K562 (cell line): ENCODE data around the gene STRN3. TPM values are rescaled to one million over a fixed set of nuclear protein-coding genes. Genes with fewer than 3 reads are reported as not detected.
A peak's percentile ranks its signal among the peaks of the same experiment; 100 is the strongest.

Source experiments
- ATAC-seq: fragments of 200-7000 bp; cut with Tn5 transposase; 3 replicates; pipeline ENCODE4 v1.9.1; 2020; ENCODE audit warnings: moderate library complexity
- BruUV-seq: library from RNA; stranded (reverse); fragments of 400-500 nt; replicated peaks from 2 replicates; lab custom pipeline; 2021; lab: Mats Ljungman, UMichigan
- CTCF ChIA-PET: fragments of 300-600 bp; formaldehyde crosslinking; extraction: SDS; loops from one replicate; lab custom pipeline; 2021; ENCODE audit warnings: low intra/inter-chr PET ratio; lab: Yijun Ruan, JAX
- POLR2A ChIA-PET: fragments of 300-600, 350-650 bp; sonication (Branson Sonifier 250); formaldehyde crosslinking; extraction: SDS; loops from one replicate; lab custom pipeline; 2021; ENCODE audit warnings: antibody characterized with exemption, inconsistent platforms; lab: Yijun Ruan, JAX
- DNase-seq, 4 experiments: peaks; one replicate each; pipeline versions ENCODE4 v3.0.0 to v3.0.0-alpha.2; 2011 to 2018; ENCODE audit warnings: low spot score in 3 of 4, mixed read lengths in 3 of 4; ENCODE audit errors: extremely low read depth in 1 of 4
- FAIRE-seq: peaks from 2 replicates; lab custom pipeline; 2011; peaks lifted over from hg19 to GRCh38; lab: Jason Lieb, UNC
- H2AFZ ChIP-seq: 2 replicates; pipeline ENCODE4 v1.6.0; 2011; ENCODE audit warnings: low read depth, low read length, control low read depth, inconsistent platforms
- H3K27ac ChIP-seq: fragments of 200-600 bp; 3 replicates; pipeline ENCODE4 v1.8.0; 2011; ENCODE audit warnings: low read depth, mild to moderate bottlenecking, control low read depth, inconsistent platforms, low read length, moderate library complexity, mixed read lengths; ENCODE audit errors: extremely low read depth
- H3K27me3 ChIP-seq, 2 experiments: fragments of 300-600 bp in 1 of 2; 2 replicates in 1 of 2; 3 replicates in 1 of 2; pipeline versions ENCODE4 v1.6.0 to v1.8.0; 2011; ENCODE audit warnings: inconsistent platforms in 2 of 2, low read length in 2 of 2, mild to moderate bottlenecking in 1 of 2, mixed read lengths in 1 of 2, moderate library complexity in 1 of 2; ENCODE audit not compliant: control insufficient read depth in 2 of 2, insufficient read depth in 2 of 2
- H3K36me3 ChIP-seq: fragments of 300-600 bp; 3 replicates; pipeline ENCODE4 v1.8.0; 2011; ENCODE audit warnings: mild to moderate bottlenecking, low read length, inconsistent platforms; ENCODE audit not compliant: control insufficient read depth, insufficient read depth
- H3K4me1 ChIP-seq, 2 experiments: fragments of 200-600 bp in 1 of 2; replicated peaks in 1 of 2; 2 replicates in 1 of 2; 3 replicates in 1 of 2; pipeline versions ENCODE4 v1.5.1 to v1.8.0; 2011; ENCODE audit warnings: inconsistent platforms in 2 of 2, low read length in 2 of 2, mild to moderate bottlenecking in 1 of 2, mixed read lengths in 1 of 2, moderate library complexity in 1 of 2; ENCODE audit not compliant: control insufficient read depth in 2 of 2, insufficient read depth in 2 of 2
- H3K4me2 ChIP-seq: 2 replicates; pipeline ENCODE4 v1.6.1; 2011; ENCODE audit warnings: low read length, control low read depth, inconsistent platforms, mixed read lengths; ENCODE audit not compliant: insufficient read depth
- H3K4me3 ChIP-seq: fragments of 200-600 bp; sonication (generic), shearing (Covaris generic); 2 replicates; pipeline ENCODE4 v1.5.1; 2016; ENCODE audit warnings: control low read depth, inconsistent platforms
- H3K79me2 ChIP-seq: fragments of 200-600 bp; 3 replicates; pipeline ENCODE4 v1.8.0; 2011; ENCODE audit warnings: low read length, inconsistent platforms; ENCODE audit not compliant: control insufficient read depth, insufficient read depth
- H3K9ac ChIP-seq, 2 experiments: 2 replicates each; pipeline versions ENCODE4 v1.6.0 to v1.6.1; 2011; ENCODE audit warnings: low read depth in 2 of 2, low read length in 2 of 2, control low read depth in 1 of 2, inconsistent platforms in 1 of 2, mild to moderate bottlenecking in 1 of 2, mixed read lengths in 1 of 2; ENCODE audit not compliant: insufficient read depth in 1 of 2
- H3K9me1 ChIP-seq: one replicate; pipeline ENCODE4 v1.6.0; 2011; ENCODE audit warnings: inconsistent platforms, mild to moderate bottlenecking, low read length, moderate library complexity; ENCODE audit not compliant: control insufficient read depth, insufficient read depth
- H3K9me3 ChIP-seq: replicated peaks from 2 replicates; pipeline ENCODE4 v1.5.1; 2011; ENCODE audit warnings: low read depth, low read length, inconsistent platforms; ENCODE audit not compliant: control insufficient read depth, insufficient read depth
- H4K20me1 ChIP-seq: replicated peaks from 2 replicates; pipeline ENCODE4 v1.6.1; 2011; ENCODE audit warnings: low read length, inconsistent platforms, mixed read lengths; ENCODE audit not compliant: control insufficient read depth, insufficient read depth
- ARID2 ChIP-seq: fragments of 450-650 bp; IDR thresholded peaks from 2 replicates; pipeline ENCODE4 v1.6.1; 2017; ENCODE audit warnings: antibody characterized with exemption, mild to moderate bottlenecking
- BMI1 ChIP-seq: fragments of 150-350 bp; IDR thresholded peaks from 2 replicates; pipeline ENCODE4 v1.6.1; 2014; ENCODE audit warnings: low read length
- EHMT2 ChIP-seq: fragments of 450-650 bp; IDR thresholded peaks from 2 replicates; pipeline ENCODE4 v1.6.1; 2018; ENCODE audit warnings: antibody characterized with exemption
- EP400 ChIP-seq: fragments of 450-650 bp; IDR thresholded peaks from 2 replicates; pipeline ENCODE4 v1.6.1; 2017; ENCODE audit warnings: antibody characterized with exemption, mild to moderate bottlenecking, moderate library complexity
- GTF2F1 ChIP-seq: IDR thresholded peaks from 2 replicates; pipeline ENCODE4 v1.6.1; 2011; ENCODE audit warnings: low read depth, low read length, improper control_type of control experiment
- KDM1A ChIP-seq, 2 experiments: fragments of 450-650 bp; IDR thresholded peaks; 2 replicates each; pipeline ENCODE4 v1.6.1; 2016; ENCODE audit warnings: mild to moderate bottlenecking in 2 of 2
- NR1H2 ChIP-seq: sonication (generic); formaldehyde crosslinking; IDR thresholded peaks from 2 replicates; pipeline ENCODE4 v1.4.0; 2020; ENCODE audit warnings: mild to moderate bottlenecking, missing genetic modification reagents
- RAD51 ChIP-seq: fragments of 450-650 bp; IDR thresholded peaks from 2 replicates; pipeline ENCODE4 v1.7.1; 2016; ENCODE audit warnings: low read depth, mild to moderate bottlenecking, borderline replicate concordance
- RNF2 ChIP-seq: sonication (generic); IDR thresholded peaks from 2 replicates; pipeline ENCODE4 v1.6.1; 2016
- SMARCA5 ChIP-seq: fragments of 450-650 bp; IDR thresholded peaks from 2 replicates; pipeline ENCODE4 v1.6.1; 2016
- STAG1 ChIP-seq: sonication (generic); formaldehyde crosslinking; IDR thresholded peaks from 2 replicates; pipeline ENCODE4 v1.5.0; 2020; ENCODE audit warnings: missing genetic modification reagents, borderline replicate concordance
- TAF7 ChIP-seq: fragments of 450-650 bp; IDR thresholded peaks from 2 replicates; pipeline ENCODE4 v1.6.1; 2016; ENCODE audit warnings: missing genetic modification characterization, missing compliant biosample characterization
- USF2 ChIP-seq: sonication (generic); formaldehyde crosslinking; IDR thresholded peaks from 2 replicates; pipeline ENCODE4 v1.5.0; 2020; ENCODE audit warnings: missing genetic modification reagents
- ZC3H8 ChIP-seq: fragments of 450-650 bp; IDR thresholded peaks from 2 replicates; pipeline ENCODE4 v1.6.1; 2017
- ZKSCAN1 ChIP-seq: fragments of 150-350 bp; IDR thresholded peaks from 2 replicates; pipeline ENCODE4 v1.6.1; 2016; ENCODE audit warnings: low read depth, low read length
- ZNF212 ChIP-seq: fragments of 450-650 bp; formaldehyde crosslinking; IDR thresholded peaks from 2 replicates; pipeline ENCODE4 v1.4.0; 2020; ENCODE audit warnings: mild to moderate bottlenecking
- ZNF511 ChIP-seq: sonication (generic); formaldehyde crosslinking; IDR thresholded peaks from 2 replicates; pipeline ENCODE4 v1.8.0; 2022; ENCODE audit warnings: mild to moderate bottlenecking, missing genetic modification reagents
- ZNF518B ChIP-seq: fragments of 250-450 bp; sonication (Bioruptor Pico); IDR thresholded peaks from 2 replicates; pipeline ENCODE4 v1.5.0; 2021; ENCODE audit warnings: mild to moderate bottlenecking, moderate library complexity
- ZNF561 ChIP-seq: fragments of 450-650 bp; formaldehyde crosslinking; conservative IDR thresholded peaks from 2 replicates; pipeline ENCODE4 v1.4.0; 2020; ENCODE audit warnings: mild to moderate bottlenecking, moderate library complexity
- ZNF586 ChIP-seq: fragments of 450-650 bp; formaldehyde crosslinking; conservative IDR thresholded peaks from 2 replicates; pipeline ENCODE4 v1.4.0; 2020; ENCODE audit warnings: mild to moderate bottlenecking, moderate library complexity
- ZNF707 ChIP-seq: fragments of 250-450 bp; sonication (Bioruptor Pico); conservative IDR thresholded peaks from 2 replicates; pipeline ENCODE4 v1.8.0; 2022; ENCODE audit warnings: inconsistent platforms, mild to moderate bottlenecking, moderate library complexity
- ZSCAN29 ChIP-seq: fragments of 450-650 bp; IDR thresholded peaks from 2 replicates; pipeline ENCODE4 v1.6.1; 2017
- WGBS: fragments of 100-300 bp; shearing (Covaris generic); methylation state at CpG from one replicate; pipeline ENCODE4 v1.1.6; 2016; ENCODE audit warnings: low coverage, mixed read lengths; ENCODE audit not compliant: insufficient coverage; ENCODE audit errors: missing lambda C conversion rate; 5-methylcytosine and 5-hydroxymethylcytosine counted together
- in situ Hi-C: fragments of 300-500 bp; cut with MboI; formaldehyde crosslinking; loops from 4 replicates; pipeline ENCODE4 v1.15.0; 2018; ENCODE audit warnings: inconsistent platforms, mixed read lengths
- intact Hi-C: fragments of 100-400 bp; cut with micrococcal nuclease; formaldehyde crosslinking; loops from 2 replicates; pipeline ENCODE4 v1.14.2; 2022
- polyA plus RNA-seq, 8 experiments: library from polyadenylated mRNA; depleted of rRNA in 4 of 8; stranded (reverse) in 5 of 8; unstranded in 3 of 8; fragments of >200 nt; fragmentation: Nextera tagmentation in 2 of 8; fragmentation: Illumina TruSeq in 1 of 8; extraction: Ambion mirVana in 2 of 8; extraction: Trizol in 1 of 8; gene quantifications; 2 replicates each; pipeline versions ENCODE4 v1.2.1 to v1.2.3, GENCODE V29; 2011 to 2014; ENCODE audit warnings: inconsistent platforms in 1 of 8, missing spikeins in 1 of 8
- total RNA-seq, 7 experiments: library from RNA; depleted of rRNA in 6 of 7; stranded (reverse); fragments of >200 nt in 6 of 7; fragmentation: Illumina TruSeq in 2 of 7; extraction: Trizol in 2 of 7; gene quantifications; 2 replicates each; pipeline versions ENCODE4 v1.2.1 to v1.2.3, GENCODE V29; 2011 to 2021; ENCODE audit warnings: low replicate concordance in 1 of 7

STRN3 gene
- total and polyA plus RNA-seq, 9 of the 15 experiments (the other 6 are each of a cell fraction or from before 2014, with no cell fraction given), result 5.9 to 29.1 (median 16.0) TPM

GRCh38 chr14:30908826-30909225 is 117.4 kb downstream of the STRN3 start (continued):
- TF ChIP-seq ZNF518B (CRISPR knock-in tag) (no peak), ZNF212 (CRISPR knock-in tag) (no peak), BMI1 (no peak), ZC3H8 (no peak), NR1H2 (CRISPR knock-in tag) (no peak), ARID2 (no peak), GTF2F1 (no peak), ZKSCAN1 (no peak)
- TF ChIP-seq, all 486 proteins: peak for 0

- POLR2A ChIA-PET, result no interaction called here
- CTCF ChIA-PET, result interaction anchor here (0.6 to 2.4 kb wide), 2 partner anchors 226 to 250 kb away, joined by 5 to 10 read pairs; no protein-coding TSS in a partner anchor
- Histone ChIP-seq H3K4me3 (no peak overlapping the region), H3K4me2 (no peak overlapping the region; the same call in 1 of the 2 replicates), H3K27ac (no peak overlapping the region), H3K27me3 (no peaks in the 10 kb centered on the region), H3K9me1 (no peaks in the 10 kb centered on the region), H2AFZ (no peak overlapping the region), H4K20me1 (no peaks in the 10 kb centered on the region), H3K79me2 (peaks cover 3% of the 10 kb centered on the region; the same call in 1 of the 3 replicates), H3K9me3 (no peaks in the 10 kb centered on the region), H3K4me1 (peaks cover 0 to 6% of the 10 kb centered on the region in 2 experiments; a peak in 2 of 5 replicates), H3K9ac (no peak overlapping the region), H3K36me3 (peaks cover 77% of the 10 kb centered on the region)
- intact Hi-C loops, result loop anchor here (2.0 to 5.0 kb wide), 3 partner anchors 175 to 345 kb away; no protein-coding TSS in a partner anchor
- ATAC-seq (peak; percentile 19; the same call in 2 of the 3 replicates), DNase-seq (peak in 1 of 4 experiments; percentile 42), FAIRE-seq (peak; percentile 46)
- WGBS, result 33% methylated on average over 1 of the region's 1 CpG
- in situ Hi-C loops, result no loop called here
- BruUV-seq, result no TSS peak
- TF ChIP-seq ZNF511 (CRISPR knock-in tag) (no peak), USF2 (CRISPR knock-in tag) (no peak), EP400 (peak; percentile 17; the same call in 1 of the 2 replicates), ZNF707 (CRISPR knock-in tag) (no peak), RNF2 (no peak), EHMT2 (no peak), ZNF586 (no peak), STAG1 (no peak), ZNF561 (CRISPR knock-in tag) (no peak), RAD51 (no peak), ZSCAN29 (no peak), KDM1A (IDR thresholded peaks at IDR 0.05) (peak in 1 of 2 experiments; percentile 15; a peak in 1 of 4 replicates), TAF7 (no peak), SMARCA5 (no peak)
Observed at GRCh38 chr14:30907659-30908057, 118.5 kb downstream of the STRN3 start.
